ENCODE measurements around the gene NFATC2. TPM values are rescaled to one million over a fixed set of nuclear protein-coding genes. Genes with fewer than 3 reads are reported as not detected.

Gene NFATC2
- total RNA-seq, 1 experiment from 2014 or later = 0.06 TPM

- DNase-seq (ENCODE audit: low read depth) = no peak
Observed at GRCh38 chr20:51516855-51517254, 25.7 kb downstream of the NFATC2 start.

GRCh38 chr20:51514836-51515235 lies 27.7 kb downstream of the NFATC2 start:
- DNase-seq (ENCODE audit: low read depth) = no peak

DNA sequence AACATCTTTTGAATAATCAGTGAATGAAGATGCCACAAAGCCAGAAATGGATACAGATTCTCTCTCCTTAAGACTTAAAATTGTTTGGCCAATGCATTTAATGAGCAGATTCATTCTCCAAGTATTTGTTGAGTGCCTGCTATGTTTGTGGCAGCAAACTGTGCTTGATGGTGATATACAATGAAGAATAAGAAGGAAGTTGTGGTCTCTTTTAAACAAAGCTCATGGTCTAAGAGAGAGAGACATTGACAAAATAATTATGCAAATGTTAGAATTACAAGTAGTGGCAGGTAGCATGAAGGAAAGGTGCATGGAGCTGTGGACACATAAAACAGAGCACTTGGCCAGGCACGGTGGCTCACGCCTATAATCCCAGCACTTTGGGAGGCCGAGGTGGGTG lies 28.3 kb downstream of the NFATC2 start:
- DNase-seq (ENCODE audit: low read depth) = no peak

DNA sequence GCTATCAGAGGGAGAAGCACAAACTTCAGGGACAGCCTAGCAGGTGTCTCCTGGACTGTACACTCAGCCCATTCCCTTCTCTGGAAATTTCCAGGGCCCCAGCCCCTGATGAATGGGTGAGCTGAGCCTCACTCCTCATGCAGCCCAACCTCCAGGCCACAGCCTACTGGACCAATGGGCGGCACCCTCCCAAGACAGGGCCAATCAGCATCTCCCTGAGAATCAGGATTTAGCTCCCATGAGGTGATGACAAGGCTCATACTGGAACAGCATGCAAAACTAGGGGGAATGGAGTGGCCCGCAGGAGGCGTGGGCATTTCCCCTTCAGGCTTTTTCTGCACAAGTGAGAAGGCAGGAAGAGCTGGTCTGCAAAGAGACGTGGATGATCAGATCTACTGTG lies 29.0 kb downstream of the NFATC2 start:
- no peak for DNase-seq (ENCODE audit: low read depth)

DNA sequence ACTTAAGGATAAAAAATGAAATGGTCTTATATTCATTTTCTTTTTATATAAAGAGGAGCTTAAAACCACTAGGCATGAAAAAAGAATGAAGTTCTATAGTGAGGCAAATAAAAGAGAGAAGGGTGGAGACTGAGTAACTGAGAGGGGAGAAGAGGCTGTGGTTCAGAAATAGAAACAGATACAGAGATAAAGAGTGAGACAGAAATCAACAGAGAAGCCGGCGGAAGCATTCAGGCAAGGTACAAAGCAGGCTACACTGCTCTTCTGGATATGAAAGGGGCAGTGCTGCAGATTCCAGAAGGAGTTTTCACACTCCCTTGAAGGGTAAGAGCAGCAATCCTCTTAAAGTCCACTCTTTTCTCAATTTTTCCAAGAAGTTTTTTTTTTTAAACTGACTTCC lies 29.9 kb downstream of the NFATC2 start:
- no peak for DNase-seq (ENCODE audit: low read depth)

- DNase-seq (ENCODE audit: low read depth) = no peak
Observed at GRCh38 chr20:51511861-51512619, 30.5 kb downstream of the NFATC2 start.

DNA sequence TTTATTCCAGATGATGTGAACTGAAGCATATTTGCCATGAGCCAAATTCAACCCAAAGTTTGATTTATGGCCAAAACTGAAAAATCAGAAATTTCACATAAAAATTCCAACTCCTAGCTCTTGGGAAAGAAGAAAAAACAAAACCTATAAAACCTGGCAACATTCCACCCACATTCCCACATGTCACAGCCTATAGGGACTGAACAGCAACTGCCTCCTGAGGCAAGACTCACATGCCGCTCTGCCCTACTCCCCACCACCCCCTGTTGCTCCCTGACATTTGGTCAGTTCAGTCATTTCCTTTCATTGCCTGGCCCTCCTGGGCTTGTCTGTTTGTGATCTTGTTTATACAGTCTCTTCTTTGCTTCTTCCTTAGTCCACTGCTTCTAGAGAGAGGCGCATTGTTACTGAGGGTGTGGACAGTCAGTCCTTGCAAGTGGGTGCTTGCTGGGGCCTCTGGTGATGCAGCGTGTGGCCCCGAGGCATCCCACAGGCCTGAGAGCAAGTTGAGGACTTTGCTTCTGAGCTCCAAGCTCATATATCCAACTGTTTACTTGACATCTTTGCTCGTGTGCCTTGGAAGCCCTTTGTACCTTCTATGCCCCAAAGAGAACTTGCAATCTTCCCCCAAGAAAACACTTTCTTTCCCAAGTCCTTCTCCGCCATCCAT lies 31.4 kb downstream of the NFATC2 start:
- DNase-seq (ENCODE audit: low read depth) = no peak

GRCh38 chr20:51510169-51510568 lies 32.4 kb downstream of the NFATC2 start:
- DNase-seq (ENCODE audit: low read depth) = no peak

GRCh38 chr20:51509208-51509607 lies 33.3 kb downstream of the NFATC2 start:
- no peak for DNase-seq (ENCODE audit: low read depth)

- no peak for DNase-seq (ENCODE audit: low read depth)
Observed at GRCh38 chr20:51508780-51509179, 33.7 kb downstream of the NFATC2 start.

GRCh38 chr20:51508158-51508557 lies 34.4 kb downstream of the NFATC2 start:
- DNase-seq (ENCODE audit: low read depth) = no peak

- DNase-seq (ENCODE audit: low read depth) = no peak
Observed at GRCh38 chr20:51507216-51508036, 35.1 kb downstream of the NFATC2 start.

DNA sequence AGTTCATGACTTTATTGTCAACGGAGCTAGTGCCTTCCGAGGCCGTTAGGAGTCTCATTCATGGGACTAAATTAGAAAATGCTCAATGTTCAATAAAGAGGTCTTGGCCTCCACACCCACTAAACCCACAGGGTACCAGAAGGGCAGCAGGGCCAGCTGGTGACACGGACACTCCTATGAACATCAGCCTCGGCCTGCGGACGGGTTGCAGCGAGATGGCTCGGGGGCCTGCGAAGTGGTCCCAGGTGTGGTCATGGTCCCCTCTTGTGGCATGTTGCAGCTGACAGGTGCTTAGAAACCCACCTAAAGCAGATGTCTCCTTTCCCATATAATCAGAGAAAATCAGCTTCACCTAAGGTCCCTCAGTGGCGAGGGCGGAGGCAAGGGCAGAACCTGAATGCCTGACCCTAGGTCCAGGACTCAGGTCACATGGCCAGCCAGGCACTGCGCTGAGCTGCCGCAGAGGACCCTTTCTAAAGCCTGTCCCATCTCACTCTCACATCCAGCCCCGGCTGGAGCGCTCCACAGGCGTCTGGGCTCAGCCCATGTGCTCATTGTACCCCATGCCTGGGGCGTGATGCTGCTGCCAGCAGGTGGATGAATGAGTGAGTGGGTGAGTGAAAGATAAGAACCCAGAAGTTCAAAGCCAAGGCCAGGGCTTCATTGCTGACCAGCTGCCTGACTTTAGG lies 35.8 kb downstream of the NFATC2 start:
- DNase-seq (ENCODE audit: low read depth) = no peak

- no peak for DNase-seq (ENCODE audit: low read depth)
Observed at GRCh38 chr20:51505566-51505965, 37.0 kb downstream of the NFATC2 start.

DNA sequence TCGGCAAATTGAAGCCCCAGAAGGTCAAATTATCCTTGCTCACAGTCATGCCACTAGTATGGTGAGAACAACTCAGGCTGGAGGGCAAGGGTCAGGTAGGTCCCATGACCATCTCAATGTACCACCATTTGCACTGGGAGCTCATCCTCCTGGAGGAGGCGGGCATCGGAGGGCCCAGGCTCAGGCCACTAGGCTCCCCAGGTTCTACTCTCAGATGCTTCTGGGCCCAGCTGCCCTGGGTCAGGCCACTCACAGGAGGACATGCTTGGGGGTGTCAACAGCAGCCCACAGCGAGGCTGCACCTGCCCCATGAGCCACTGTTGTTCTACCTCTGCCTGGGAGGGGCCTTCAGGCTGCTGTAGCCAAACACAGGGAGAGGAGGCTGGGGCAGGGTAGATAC lies 39.1 kb downstream of the NFATC2 start:
- DNase-seq (ENCODE audit: low read depth) = no peak

- no peak for DNase-seq (ENCODE audit: low read depth)
Observed at GRCh38 chr20:51500936-51501335, 41.6 kb downstream of the NFATC2 start.

- no peak for DNase-seq (ENCODE audit: low read depth)
Observed at GRCh38 chr20:51500311-51500710, 42.2 kb downstream of the NFATC2 start.

GRCh38 chr20:51498765-51499540 lies 43.6 kb downstream of the NFATC2 start:
- DNase-seq (ENCODE audit: low read depth) = no peak

- no peak for DNase-seq (ENCODE audit: low read depth)
Observed at GRCh38 chr20:51497542-51498467, 44.7 kb downstream of the NFATC2 start.

DNA sequence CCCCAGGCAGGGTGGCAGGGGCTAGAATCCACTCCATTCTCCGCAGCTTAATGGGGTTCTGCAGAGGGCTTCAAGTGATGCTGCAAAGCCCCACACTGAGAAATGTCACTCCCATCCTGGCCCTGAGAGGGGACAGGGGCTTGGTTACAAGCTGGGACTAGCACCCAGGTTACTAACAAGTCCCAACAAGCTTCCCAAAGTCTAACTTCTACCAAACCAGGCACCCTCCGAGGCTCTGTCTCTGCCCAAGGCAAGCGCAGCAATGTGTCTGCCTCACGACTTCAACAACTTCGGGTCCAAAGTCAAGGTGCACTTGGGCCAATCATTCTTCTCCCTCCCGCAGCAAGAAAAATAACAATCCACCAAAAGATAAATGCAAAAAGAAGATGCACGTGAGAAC lies 45.6 kb downstream of the NFATC2 start:
- no peak for DNase-seq (ENCODE audit: low read depth)
